ENCODE measurements around the gene RFX8. TPM values are rescaled to one million over a fixed set of nuclear protein-coding genes. Genes with fewer than 3 reads are reported as not detected.

RFX8 gene
- total and polyA plus RNA-seq, 2 of the 8 experiments (the other 6 are each of a cell fraction or from before 2014, with no cell fraction given) = 0.60 to 0.97 TPM

DNA sequence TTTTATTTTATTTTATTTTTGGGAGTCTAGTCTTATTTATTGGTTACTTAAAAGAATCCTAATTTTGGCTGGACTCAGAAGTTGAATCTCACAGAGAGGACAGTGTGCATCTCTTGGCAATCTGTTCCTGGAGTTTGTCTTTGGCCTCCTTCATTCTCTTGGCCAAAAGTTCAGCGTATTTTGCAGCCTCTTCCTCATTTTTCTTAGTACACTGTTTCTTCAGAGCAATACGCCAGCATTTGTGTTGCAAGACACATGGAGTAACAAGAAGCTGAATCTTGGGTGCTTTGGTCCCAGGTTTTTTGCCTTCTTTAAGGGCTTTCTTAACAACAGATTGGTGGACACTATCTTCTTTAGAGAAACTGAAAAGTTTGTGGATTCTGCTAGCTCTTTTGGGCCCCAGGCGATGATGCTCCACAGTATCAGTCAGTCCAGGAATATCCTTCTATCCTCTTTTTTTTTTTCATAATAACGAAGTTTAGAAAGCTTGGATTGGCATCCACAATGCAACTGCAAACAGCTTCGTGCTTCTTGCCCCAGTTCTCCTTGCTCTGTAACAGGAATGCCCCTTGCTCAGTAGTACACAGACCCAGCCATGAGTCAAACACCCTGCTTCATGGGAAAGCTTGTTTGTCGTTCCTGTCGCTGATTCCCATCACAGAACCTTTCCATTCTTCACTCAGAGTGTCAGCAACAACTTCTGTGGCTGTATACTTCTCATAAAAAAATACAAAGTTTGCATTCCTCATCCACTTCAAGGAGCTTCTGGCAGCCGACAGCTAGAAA is 34.8 kb upstream of the RFX8 start:
- Histone ChIP-seq H4K5ac (ENCODE audit: insufficient read length, low read depth, low read length) (no peak overlapping the region), H2BK15ac (ENCODE audit: low read length) (no peak overlapping the region), H3K23ac (ENCODE audit: insufficient read length) (no peak overlapping the region), H3K79me2 (ENCODE audit: control insufficient read depth in 1 of 2, insufficient read depth in 2 of 2, low read length in 2 of 2) (no peaks in the 10 kb centered on the region), H3K4ac (replicated peaks; ENCODE audit: insufficient read length, low read depth, low read length) (no peak overlapping the region), H2AFZ (ENCODE audit: low read length) (no peak overlapping the region), H3K14ac (ENCODE audit: insufficient read length) (no peak overlapping the region), H3K27me3 (replicated peaks in 1 of 4; ENCODE audit: control insufficient read depth in 3 of 4, extremely low read depth in 1 of 4, insufficient read depth in 3 of 4, low read length in 3 of 4) (no peaks in the 10 kb centered on the region), H3K9me3 (ENCODE audit: insufficient read depth in 2 of 2, low read depth in 1 of 2, low read length in 1 of 2) (peaks cover 0 to 8% of the 10 kb centered on the region in 2 experiments; a peak in 1 of 4 replicates), H3K56ac (replicated peaks; ENCODE audit: insufficient read length, low read depth, low read length) (no peak overlapping the region), H2BK120ac (replicated peaks; ENCODE audit: low read depth, low read length) (no peak overlapping the region), H3K23me2 (ENCODE audit: low read depth, low read length) (no peaks in the 10 kb centered on the region), H3K36me3 (ENCODE audit: control insufficient read depth in 2 of 4, insufficient read depth in 4 of 4, low read length in 3 of 4) (no peaks in the 10 kb centered on the region), H2AK5ac (ENCODE audit: low read depth, low read length) (no peak overlapping the region), H3K79me1 (ENCODE audit: low read depth, low read length) (no peaks in the 10 kb centered on the region), H3K9ac (replicated peaks in 1 of 4; ENCODE audit: extremely low read depth in 1 of 4, low read depth in 3 of 4, low read length in 3 of 4) (no peak overlapping the region), H2BK12ac (ENCODE audit: low read depth, low read length) (no peak overlapping the region), H3K4me3 (ENCODE audit: extremely low read depth in 1 of 4, insufficient read depth in 2 of 4, low read depth in 3 of 4, low read length in 4 of 4) (no peak overlapping the region), H4K8ac (ENCODE audit: extremely low read depth, insufficient read depth, low read length) (no peak overlapping the region), H2BK20ac (ENCODE audit: low read length) (no peak overlapping the region), H3K18ac (ENCODE audit: extremely low read depth, low read length) (no peak overlapping the region; the same call in 1 of the 2 replicates), H3K27ac (ENCODE audit: low read depth, low read length) (no peak overlapping the region), H4K20me1 (replicated peaks in 1 of 2; ENCODE audit: control insufficient read depth in 1 of 2, insufficient read depth in 2 of 2, low read length in 2 of 2) (no peaks in the 10 kb centered on the region), H3K4me2 (ENCODE audit: insufficient read depth in 1 of 2, low read depth in 2 of 2, low read length in 2 of 2) (no peak overlapping the region), H4K91ac (replicated peaks; ENCODE audit: insufficient read length, low read length) (no peak overlapping the region), H3K4me1 (replicated peaks in 1 of 4; ENCODE audit: control insufficient read depth in 3 of 4, insufficient read depth in 4 of 4, low read length in 3 of 4) (no peaks in the 10 kb centered on the region), H2BK5ac (ENCODE audit: low read depth, low read length) (no peak overlapping the region)
- FAIRE-seq (no peak), DNase-seq (ENCODE audit: low read depth in 1 of 2, low spot score in 2 of 2) (no peak)
- ChIA-PET POLR2A (ENCODE audit: partially characterized antibody) (interaction anchor here (0.9 kb wide), 1 partner anchor 187 kb away, joined by 3 read pairs; the partner anchor contains the start of gene MAP4K4), CTCF (ENCODE audit: partially characterized antibody) (interaction anchor here (0.7 to 1.1 kb wide), 3 partner anchors 15 to 91 kb away, joined by 3 to 4 read pairs (median 3); no protein-coding TSS in a partner anchor)
- TF ChIP-seq BCL11A (IDR thresholded peaks at IDR 0.05; ENCODE audit: low read depth in 2 of 2, low read length in 2 of 2) = no peak
- no peak for TF ChIP-seq CHD2 (IDR thresholded peaks at IDR 0.05; ENCODE audit: low read length)
- TF ChIP-seq, protein P1, sequence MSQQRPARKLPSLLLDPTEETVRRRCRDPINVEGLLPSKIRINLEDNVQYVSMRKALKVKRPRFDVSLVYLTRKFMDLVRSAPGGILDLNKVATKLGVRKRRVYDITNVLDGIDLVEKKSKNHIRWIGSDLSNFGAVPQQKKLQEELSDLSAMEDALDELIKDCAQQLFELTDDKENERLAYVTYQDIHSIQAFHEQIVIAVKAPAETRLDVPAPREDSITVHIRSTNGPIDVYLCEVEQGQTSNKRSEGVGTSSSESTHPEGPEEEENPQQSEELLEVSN (IDR thresholded peaks at IDR 0.05) = no peak
- 85% methylated on average over 8 of the region's 8 CpGs; no CpG with 5 or more reads in 1 of the 2 experiments for WGBS, 2 experiments (ENCODE audit: extremely low coverage in 1 of 2, insufficient coverage in 1 of 2, insufficient read length in 1 of 2, insufficient replicate concordance in 2 of 2, low coverage in 1 of 2, low lambda C conversion rate in 2 of 2, missing lambda C conversion rate in 1 of 2)

Measured in H1 (cell line).